Endothelial cell of umbilical vein (primary cell): ENCODE results near the gene MASP2. TPM values are rescaled to one million over a fixed set of nuclear protein-coding genes. Genes with fewer than 3 reads are reported as not detected.
"Not testable (repeated sequence)": the region's sequence is repeated elsewhere in the genome, so short reads cannot be mapped to it uniquely, and the experiment has no call there.

Experiments used
- BruUV-seq: library from RNA; stranded (reverse); fragments of 400-500 nt; replicated peaks from 2 replicates; lab custom pipeline; 2021; lab: Mats Ljungman, UMichigan
- CTCF ChIA-PET: fragments of 300-600, 350-600 bp; sonication (Branson Sonifier 250); formaldehyde crosslinking; loops from one replicate; lab custom pipeline; 2021; ENCODE audit warnings: antibody characterized with exemption, inconsistent platforms; lab: Charles Lee
- POLR2A ChIA-PET: fragments of 300-600, 350-600 bp; sonication (Branson Sonifier 250); formaldehyde crosslinking; loops from one replicate; lab custom pipeline; 2021; ENCODE audit warnings: antibody characterized with exemption, inconsistent platforms; lab: Charles Lee
- DNase-seq: peaks from one replicate; pipeline ENCODE4 v3.0.0-alpha.2; 2011; ENCODE audit warnings: low read depth, low spot score
- FAIRE-seq: peaks from 2 replicates; lab custom pipeline; 2011; peaks lifted over from hg19 to GRCh38; lab: Jason Lieb, UNC
- H2AFZ ChIP-seq: 2 replicates; pipeline ENCODE4 v1.6.0; 2012; ENCODE audit warnings: low read depth, low read length, control low read depth, inconsistent platforms
- H3K27ac ChIP-seq: 2 replicates; pipeline ENCODE4 v1.5.1; 2011; ENCODE audit warnings: low read depth, mild to moderate bottlenecking, control low read depth, low read length, moderate library complexity; ENCODE audit not compliant: insufficient read depth
- H3K27me3 ChIP-seq, 2 experiments: 2 replicates each; pipeline versions ENCODE4 v1.6.0 to v1.6.1; 2011; ENCODE audit warnings: low read length in 2 of 2, mixed read lengths in 1 of 2; ENCODE audit not compliant: control insufficient read depth in 2 of 2, insufficient read depth in 2 of 2
- H3K36me3 ChIP-seq, 2 experiments: 2 replicates in 1 of 2; 3 replicates in 1 of 2; pipeline ENCODE4 v1.5.1; 2011; ENCODE audit warnings: low read length in 2 of 2, mild to moderate bottlenecking in 1 of 2, moderate library complexity in 1 of 2; ENCODE audit not compliant: control insufficient read depth in 2 of 2, insufficient read depth in 2 of 2; ENCODE audit errors: extremely low read depth in 1 of 2
- H3K4me1 ChIP-seq: 3 replicates; pipeline ENCODE4 v1.5.1; 2011; ENCODE audit warnings: mild to moderate bottlenecking, low read length; ENCODE audit not compliant: control insufficient read depth, insufficient read depth; ENCODE audit errors: extremely low read depth
- H3K4me2 ChIP-seq: 2 replicates; pipeline ENCODE4 v1.6.1; 2011; ENCODE audit warnings: low read length, control low read depth, mixed read lengths; ENCODE audit not compliant: insufficient read depth
- H3K4me3 ChIP-seq, 3 experiments: fragments of 200-600 bp in 1 of 3; sonication (generic), shearing (Covaris generic) in 1 of 3; replicated peaks in 1 of 3; 2 replicates each; pipeline ENCODE4 v1.5.1; 2011 to 2016; ENCODE audit warnings: control low read depth in 3 of 3, low read length in 3 of 3, mild to moderate bottlenecking in 2 of 3, inconsistent platforms in 1 of 3, low read depth in 1 of 3, moderate library complexity in 1 of 3; ENCODE audit not compliant: insufficient read depth in 1 of 3
- H3K79me2 ChIP-seq: 2 replicates; pipeline ENCODE4 v1.6.0; 2012; ENCODE audit warnings: low read length, inconsistent platforms; ENCODE audit not compliant: control insufficient read depth, insufficient read depth
- H3K9ac ChIP-seq: replicated peaks from 2 replicates; pipeline ENCODE3; 2011; ENCODE audit warnings: low read length, control low read depth; ENCODE audit not compliant: insufficient read depth; ENCODE audit errors: extremely low read depth
- H3K9me1 ChIP-seq: replicated peaks from 3 replicates; pipeline ENCODE4 v1.6.0; 2011; ENCODE audit warnings: mild to moderate bottlenecking, low read length; ENCODE audit not compliant: control insufficient read depth, insufficient read depth; ENCODE audit errors: extremely low read depth
- H3K9me3 ChIP-seq: replicated peaks from 2 replicates; pipeline ENCODE4 v1.5.1; 2012; ENCODE audit warnings: low read length, inconsistent platforms; ENCODE audit not compliant: control insufficient read depth, insufficient read depth
- H4K20me1 ChIP-seq: replicated peaks from 2 replicates; pipeline ENCODE3; 2011; ENCODE audit warnings: mild to moderate bottlenecking, low read length; ENCODE audit not compliant: control insufficient read depth, insufficient read depth; ENCODE audit errors: extremely low read depth
- CTCF ChIP-seq, 2 donors: IDR thresholded peaks; 1 replicate in 1 of 2; 2 replicates in 1 of 2; pipeline ENCODE4 v1.5.1; 2011; ENCODE audit warnings: low read length in 2 of 2, mild to moderate bottlenecking in 2 of 2, moderate library complexity in 2 of 2, control low read depth in 1 of 2, inconsistent platforms in 1 of 2, low read depth in 1 of 2; ENCODE audit not compliant: insufficient read depth in 1 of 2; ENCODE audit errors: extremely low read depth in 1 of 2
- FOS ChIP-seq: IDR thresholded peaks from 2 replicates; pipeline ENCODE4 v1.6.1; 2011; ENCODE audit warnings: mild to moderate bottlenecking, low read length, moderate library complexity, borderline replicate concordance; ENCODE audit not compliant: insufficient read depth
- GATA2 ChIP-seq: IDR thresholded peaks from 2 replicates; pipeline ENCODE4 v1.7.0; 2011; ENCODE audit warnings: low read depth, mild to moderate bottlenecking, moderate library complexity, mixed read lengths, low read length; ENCODE audit not compliant: insufficient read length, insufficient read depth
- JUN ChIP-seq: IDR thresholded peaks from 2 replicates; pipeline ENCODE4 v1.6.1; 2011; ENCODE audit warnings: borderline replicate concordance, low read depth; ENCODE audit not compliant: insufficient read length, insufficient read depth
- MAX ChIP-seq: IDR thresholded peaks from 2 replicates; pipeline ENCODE4 v1.6.1; 2011; ENCODE audit not compliant: insufficient read depth, insufficient read length
- MYC ChIP-seq: IDR thresholded peaks from one replicate; pipeline ENCODE4 v1.6.1; 2011; ENCODE audit warnings: mild to moderate bottlenecking, low read depth, low read length
- POLR2A ChIP-seq: IDR thresholded peaks from 2 replicates; pipeline ENCODE4 v1.6.1; 2012; ENCODE audit warnings: low read depth, mild to moderate bottlenecking, control low read depth, low read length
- POLR2AphosphoS5 ChIP-seq: IDR thresholded peaks from 2 replicates; pipeline ENCODE4 v1.6.1; 2012; ENCODE audit warnings: low read depth, mild to moderate bottlenecking, control low read depth, low read length, moderate library complexity; ENCODE audit not compliant: insufficient read depth
- dilution Hi-C: fragments of 300-500 bp; cut with MboI; formaldehyde crosslinking; loops from one replicate; pipeline ENCODE4 v1.15.0; 2019; ENCODE audit warnings: low sequenced_read_pairs; ENCODE audit not compliant: extremely low pct_ligation_motif_present
- intact Hi-C: fragments of 100-400 bp; cut with micrococcal nuclease; formaldehyde crosslinking; loops from one replicate; pipeline ENCODE4 v1.10.0; 2022
- polyA plus RNA-seq, 4 experiments: library from polyadenylated mRNA; depleted of rRNA in 3 of 4; stranded (reverse) in 3 of 4; unstranded in 1 of 4; fragments of >200 nt; gene quantifications; 2 replicates each; pipeline versions ENCODE4 v1.2.1 to v1.2.3, GENCODE V29; 2011 to 2012; ENCODE audit warnings: missing spikeins in 1 of 4
- total RNA-seq: library from RNA; stranded (reverse); gene quantifications from 2 replicates; pipeline ENCODE4 v1.2.3, GENCODE V29; 2021

Gene MASP2
- total and polyA plus RNA-seq, 2 donors (not counting 3 experiments of a cell fraction or from before 2014, with no cell fraction given): 0.53 TPM; not detected in 1

GRCh38 chr1:11078631-11079030 is 31.6 kb upstream of the MASP2 start:
- Histone ChIP-seq H3K9me1 (no peaks in the 10 kb centered on the region), H2AFZ (no peak overlapping the region), H4K20me1 (no peaks in the 10 kb centered on the region), H3K4me1 (no peaks in the 10 kb centered on the region), H3K4me3 (no peak overlapping the region), H3K4me2 (no peak overlapping the region), H3K36me3 (peaks cover 34 to 49% of the 10 kb centered on the region in 2 experiments), H3K9ac (no peak overlapping the region), H3K27me3 (no peaks in the 10 kb centered on the region), H3K9me3 (no peaks in the 10 kb centered on the region), H3K27ac (no peak overlapping the region), H3K79me2 (no peaks in the 10 kb centered on the region)
- no TSS peak for BruUV-seq
- DNase-seq: no peak
- intact Hi-C loops: no loop called here
- ChIA-PET POLR2A (no interaction called here), CTCF (interaction anchor here (1.2 to 4.0 kb wide), 3 partner anchors 8 to 163 kb away, joined by 3 to 19 read pairs (median 3); no protein-coding TSS in a partner anchor)
- dilution Hi-C loops: no loop called here
- TF ChIP-seq GATA2 (no peak), POLR2A (no peak), CTCF (IDR thresholded peaks at IDR 0.05; ENCODE audit: extremely low read depth in 1 of 2, insufficient read depth in 1 of 2, low read depth in 1 of 2, low read length in 2 of 2) (no peak), POLR2AphosphoS5 (no peak), MAX (no peak), JUN (no peak), MYC (no peak), FOS (no peak)
- FAIRE-seq: no peak

GRCh38 chr1:11073398-11073797 is 26.4 kb upstream of the MASP2 start:
- FAIRE-seq, H3K79me2 ChIP-seq, H3K4me1 ChIP-seq, BruUV-seq, H3K27me3 ChIP-seq, H3K4me3 ChIP-seq, H4K20me1 ChIP-seq, H3K9me1 ChIP-seq, POLR2A ChIA-PET, dilution Hi-C loops, DNase-seq, intact Hi-C loops, H2AFZ ChIP-seq, H3K9me3 ChIP-seq, H3K9ac ChIP-seq, H3K4me2 ChIP-seq, H3K27ac ChIP-seq: not testable (repeated sequence)
- CTCF ChIA-PET: interaction anchor here (1.2 kb wide), 1 partner anchor 36 kb away, joined by 8 read pairs; no protein-coding TSS in a partner anchor
- H3K36me3 ChIP-seq: peaks cover 30 to 61% of the 10 kb centered on the region in 2 experiments
